ENCODE data around the gene ARSB.
"Not testable (repeated sequence)": the region's sequence is repeated elsewhere in the genome, so short reads cannot be mapped to it uniquely, and the experiment has no call there.

Gene ARSB

DNA sequence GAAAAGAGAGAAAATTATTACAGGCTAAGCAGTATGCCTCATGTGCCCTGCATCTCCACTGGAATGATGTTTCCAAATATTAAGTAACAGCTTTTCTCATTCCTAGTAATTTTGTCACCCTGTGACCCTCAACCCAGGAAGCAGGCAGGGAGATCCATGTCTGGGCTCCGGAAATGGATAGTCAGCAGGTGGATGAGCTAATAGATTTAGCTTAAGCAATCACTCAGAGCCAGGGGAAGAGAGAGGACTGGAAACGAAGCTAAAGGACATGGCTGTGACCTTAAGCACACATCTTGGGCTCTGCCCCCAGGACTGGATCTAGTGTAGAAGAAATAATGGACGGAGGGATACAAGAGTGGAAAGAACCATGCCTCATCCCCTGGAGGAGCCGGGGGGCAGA, 89.5 kb downstream of the ARSB start:
- DNase-seq: no peak

DNA sequence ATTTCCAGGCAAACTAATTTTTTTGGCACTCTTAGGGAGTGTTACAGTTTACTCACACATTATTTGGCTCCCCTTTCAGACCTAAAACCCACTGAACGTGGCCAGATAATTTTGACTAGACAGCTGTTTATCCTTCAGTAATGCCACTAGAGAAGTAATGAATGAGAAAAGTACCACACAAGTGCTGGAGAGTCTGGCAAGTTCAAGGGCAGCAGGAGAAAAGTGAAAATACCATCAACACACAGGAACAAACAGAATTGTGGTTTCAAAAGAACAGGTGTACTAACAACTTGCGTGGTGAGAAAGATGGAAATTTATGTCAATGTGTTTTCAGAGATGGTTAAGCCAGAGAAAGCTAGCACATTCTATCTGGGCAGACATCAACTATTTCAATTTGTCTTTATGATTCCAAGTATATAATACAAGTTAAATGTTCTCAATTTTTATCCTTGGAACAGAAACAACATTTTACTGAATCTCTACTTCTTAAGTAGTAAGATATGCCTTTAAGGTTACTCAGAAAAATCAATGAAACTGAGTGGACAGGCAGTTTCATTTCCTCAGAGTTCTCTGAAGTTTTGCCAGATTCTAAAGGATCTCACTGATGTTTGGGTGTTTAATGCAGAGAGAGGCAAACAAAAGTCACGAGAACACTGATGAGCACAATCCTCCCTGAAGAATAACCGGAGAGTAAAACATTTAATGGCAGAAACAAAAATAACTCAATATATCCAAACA, 91.0 kb downstream of the ARSB start:
- no peak for DNase-seq

- no peak for DNase-seq
These were observed 94.3 kb downstream of the ARSB start for GRCh38 chr5:78890667-78891379.

- no peak for DNase-seq
These were observed 95.6 kb downstream of the ARSB start for GRCh38 chr5:78889369-78890140.

DNA sequence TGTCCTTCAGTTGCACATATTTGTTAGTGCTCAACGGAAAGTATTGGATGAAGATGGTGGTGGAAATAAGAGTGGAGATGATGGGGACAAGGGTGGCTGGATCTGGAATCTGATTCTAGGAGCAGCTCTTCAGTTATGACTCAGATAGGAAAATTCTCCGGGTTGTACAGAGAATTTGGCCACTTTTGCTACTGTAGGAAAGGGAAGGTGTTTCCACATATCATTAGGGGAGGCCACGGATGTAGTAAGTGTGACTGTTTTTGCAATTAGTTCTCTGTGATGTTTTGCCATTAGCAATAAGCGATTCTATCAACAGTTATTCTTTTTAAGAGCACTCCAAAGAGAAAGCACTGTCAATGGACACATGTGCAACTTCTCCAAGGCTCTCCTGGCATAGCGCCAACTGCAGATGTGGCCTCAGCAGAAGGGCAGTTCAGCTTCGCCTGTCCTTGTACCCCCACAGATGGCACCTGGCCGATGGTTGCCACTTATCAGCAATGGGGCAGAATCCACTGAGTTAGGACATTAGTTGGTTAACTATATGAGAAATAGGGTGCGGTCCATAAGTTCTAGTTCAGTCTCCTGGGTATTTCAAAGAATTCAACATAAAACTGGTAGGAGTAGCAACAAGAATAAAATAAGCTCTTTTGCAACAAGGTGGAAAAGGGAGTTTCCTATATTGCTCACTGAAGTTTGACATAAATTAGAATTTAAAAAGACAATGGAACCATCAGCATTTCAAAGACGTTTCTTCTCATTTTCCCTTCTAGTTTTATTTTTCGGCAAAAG, 96.3 kb downstream of the ARSB start:
- no peak for DNase-seq

DNA sequence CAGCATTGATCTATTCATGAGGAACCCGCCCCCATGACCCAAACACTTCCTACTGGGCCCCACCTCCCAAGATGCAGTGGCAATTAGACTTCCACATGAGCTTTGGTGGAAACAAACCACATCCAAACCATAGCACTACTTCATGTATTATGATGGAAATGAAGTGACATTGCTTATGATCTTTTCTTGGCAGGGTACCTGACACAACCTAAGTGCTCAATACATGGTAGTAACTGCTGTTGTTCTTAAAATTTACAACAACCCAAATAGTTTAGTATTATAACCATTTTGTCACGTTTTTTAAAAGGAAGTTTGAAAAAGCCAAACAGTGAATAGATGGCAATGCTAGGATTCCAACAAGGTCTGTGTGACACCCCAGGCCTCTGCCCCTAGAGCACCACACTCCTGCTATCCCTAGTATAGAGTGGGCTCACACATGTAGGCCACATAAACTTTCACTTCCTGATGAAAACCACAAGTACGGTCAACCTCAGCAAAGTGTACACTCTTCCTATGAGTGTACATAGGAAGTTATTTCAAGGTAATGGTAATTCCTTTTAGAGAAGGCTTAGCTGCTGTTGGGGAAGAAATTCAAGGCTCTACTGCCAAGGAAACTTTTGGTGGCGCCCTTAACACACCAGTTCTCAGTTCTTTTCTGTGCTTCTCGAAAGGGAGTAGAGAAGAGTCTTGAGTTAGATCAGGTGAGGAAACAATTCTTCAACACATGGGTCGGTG, 97.6 kb downstream of the ARSB start:
- DNase-seq: no peak

DNA sequence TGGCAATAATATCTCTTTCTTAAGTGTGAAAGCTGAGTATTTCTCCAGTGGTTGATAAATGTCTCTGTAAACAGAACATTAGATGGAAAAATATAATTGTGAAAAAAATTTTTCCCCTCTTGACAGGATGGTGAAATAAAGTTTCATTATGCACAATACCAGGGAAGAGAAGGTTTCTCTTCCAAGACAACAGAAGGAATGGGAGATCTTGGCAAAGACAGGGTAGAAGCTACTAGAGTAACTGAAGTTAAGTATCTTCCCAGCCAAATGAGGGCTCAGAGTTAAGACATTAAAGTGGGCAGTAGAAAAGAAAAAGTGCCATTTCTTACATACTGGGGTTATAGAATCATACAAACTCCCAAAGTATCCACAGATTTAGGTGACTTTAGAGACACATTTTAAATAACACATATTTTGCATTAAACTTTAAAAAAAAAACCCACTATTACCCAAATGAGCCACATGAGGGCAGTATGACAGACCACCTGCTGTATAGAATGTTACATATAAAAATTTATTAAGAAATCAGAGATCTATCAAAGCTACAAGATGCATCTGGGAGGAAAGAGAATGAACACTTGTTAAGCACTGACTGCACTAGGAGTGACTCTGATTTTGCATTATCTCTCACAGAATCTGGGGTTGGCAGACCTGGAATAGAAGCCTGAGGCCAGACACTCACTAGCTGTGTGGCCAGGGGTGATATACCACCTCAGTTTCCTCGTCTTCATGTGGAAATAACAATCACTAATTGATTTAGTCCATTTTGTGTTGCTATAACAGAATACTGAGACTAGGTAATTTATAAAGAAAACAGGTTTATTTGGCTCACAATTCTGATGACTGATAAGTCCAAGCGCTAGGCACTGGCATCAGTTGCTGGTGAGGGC, 98.5 kb downstream of the ARSB start:
- DNase-seq: no peak

GRCh38 chr5:78881884-78882283, 103.2 kb downstream of the ARSB start:
- DNase-seq: no peak

GRCh38 chr5:78879516-78879915, 105.6 kb downstream of the ARSB start:
- no peak for DNase-seq

GRCh38 chr5:78866076-78866475, 119.0 kb downstream of the ARSB start:
- DNase-seq: not testable (repeated sequence)

GRCh38 chr5:78858364-78858763, 126.7 kb downstream of the ARSB start:
- DNase-seq: no peak

DNA sequence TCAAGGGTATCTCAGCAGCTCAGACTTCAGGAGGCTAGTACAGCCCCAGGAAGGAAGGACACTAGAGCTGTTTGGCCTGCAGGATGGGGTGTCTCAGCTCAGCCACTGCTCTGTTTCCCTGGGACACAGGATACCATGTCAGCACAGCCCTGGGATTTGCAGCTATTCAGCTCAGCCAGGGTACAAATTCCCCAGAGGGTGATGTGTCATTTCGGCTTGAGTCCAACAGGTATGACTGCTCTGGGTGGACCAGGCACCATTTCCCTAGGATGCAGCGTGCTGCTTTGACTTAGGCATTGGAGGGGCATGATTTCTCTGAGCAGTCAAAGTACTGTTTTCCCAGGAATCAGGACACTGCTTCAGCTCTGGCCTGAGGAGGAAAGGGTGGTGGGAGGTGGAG, 130.1 kb downstream of the ARSB start:
- DNase-seq: no peak

- not testable (repeated sequence) for DNase-seq
These were observed 133.2 kb downstream of the ARSB start for GRCh38 chr5:78851891-78852290.

GRCh38 chr5:78845470-78845869, 139.6 kb downstream of the ARSB start:
- no peak for DNase-seq

DNA sequence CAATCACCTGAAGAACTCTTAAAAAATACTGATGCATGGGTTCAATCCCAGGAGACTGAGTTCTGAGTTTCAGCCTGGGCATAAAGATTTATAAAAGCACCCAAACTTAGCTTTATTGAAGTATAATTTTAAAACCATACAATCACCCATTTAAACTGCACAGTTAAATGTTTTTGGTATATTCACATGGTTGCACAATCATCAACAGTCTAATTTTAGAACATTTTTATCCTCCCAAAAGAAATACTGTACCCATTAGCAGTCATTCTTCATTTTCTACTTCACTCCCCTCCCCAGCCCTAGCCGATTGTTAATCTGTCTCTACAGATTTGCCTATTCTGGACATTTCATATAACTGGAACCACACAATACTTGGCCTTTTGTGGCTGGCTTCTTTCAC, 141.7 kb downstream of the ARSB start:
- no peak for DNase-seq

- no peak for DNase-seq
These were observed 143.3 kb downstream of the ARSB start for GRCh38 chr5:78841767-78842166.

GRCh38 chr5:78838753-78839152, 146.4 kb downstream of the ARSB start:
- DNase-seq: no peak

DNA sequence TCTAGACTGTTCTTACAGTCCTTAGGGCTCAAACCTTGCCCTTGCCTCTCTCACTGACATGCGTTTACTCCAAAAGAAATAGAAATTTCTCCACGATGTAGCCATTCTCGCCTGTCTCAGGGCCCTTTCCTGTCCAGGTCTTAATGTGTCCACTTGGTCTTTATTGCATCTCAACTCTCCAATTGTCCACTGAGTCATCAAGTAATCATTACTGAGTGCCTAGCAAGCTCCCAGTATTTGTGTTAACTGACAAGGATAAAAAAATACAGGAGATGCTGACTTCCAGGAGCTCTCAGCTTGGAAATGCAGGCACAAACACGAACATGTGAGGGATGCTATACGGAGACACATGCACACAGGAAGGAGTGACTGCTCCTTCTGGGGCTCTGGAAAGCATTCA, 147.3 kb downstream of the ARSB start:
- DNase-seq: no peak

DNA sequence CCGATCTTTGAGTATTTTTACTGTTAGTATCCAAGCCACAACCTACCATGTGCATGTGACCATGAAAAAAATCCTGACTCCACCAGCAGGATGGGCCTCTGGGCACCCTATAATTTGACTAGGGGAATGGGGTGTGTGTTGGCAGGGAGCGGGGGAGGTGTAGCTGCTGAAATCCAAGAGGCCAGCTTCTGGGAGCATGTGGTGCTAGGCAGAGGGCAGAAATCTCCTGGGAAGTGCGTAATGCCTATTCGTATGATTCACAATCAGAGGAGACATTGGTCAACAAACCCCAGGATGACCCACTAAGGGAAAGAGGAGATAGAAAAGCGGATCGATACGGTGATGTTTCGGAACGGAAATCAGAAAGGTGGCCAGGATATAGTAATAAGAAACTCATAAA, 149.9 kb downstream of the ARSB start:
- no peak for DNase-seq

- DNase-seq: no peak
These were observed 151.8 kb downstream of the ARSB start for GRCh38 chr5:78833284-78833683.

- no peak for DNase-seq
These were observed 154.5 kb downstream of the ARSB start for GRCh38 chr5:78830528-78831046.

Measured in stimulated activated CD4-positive, alpha-beta T cell treated with anti-CD3 and anti-CD28 coated beads, Interleukin-2, amount 100 ng/mL, for 24 hours (primary cell).